IMR-90 (cell line): ENCODE measurements around the gene SLIT3. TPM values are rescaled to one million over a fixed set of nuclear protein-coding genes. Genes with fewer than 3 reads are reported as not detected.

Source experiments
- ATAC-seq: fragments of 200-7000 bp; cut with Tn5 transposase; 2 replicates; pipeline ENCODE4 v1.9.1; 2020; ENCODE audit warnings: low read depth, mild to moderate bottlenecking, moderate library complexity
- BruUV-seq: library from RNA; stranded (reverse); fragments of 400-500 nt; replicated peaks from 2 replicates; lab custom pipeline; 2021; lab: Mats Ljungman, UMichigan
- CTCF ChIA-PET: fragments of 300-600 bp; formaldehyde crosslinking; extraction: SDS; loops from one replicate; lab custom pipeline; 2021; ENCODE audit warnings: antibody characterized with exemption; lab: Yijun Ruan, JAX
- POLR2A ChIA-PET: fragments of 300-600 bp; sonication (Branson Sonifier 250); formaldehyde crosslinking; loops from one replicate; lab custom pipeline; 2022; ENCODE audit warnings: antibody characterized with exemption; ENCODE audit not compliant: unreplicated experiment; lab: Charles Lee
- DNase-seq: peaks from one replicate; pipeline ENCODE4 v3.0.0; 2013
- H2AFZ ChIP-seq: replicated peaks from 2 replicates; pipeline ENCODE3; 2013; ENCODE audit warnings: low read length, mild to moderate bottlenecking; ENCODE audit not compliant: poor library complexity
- H2AK5ac ChIP-seq: 2 replicates; pipeline ENCODE4 v1.6.1; 2013; ENCODE audit warnings: low read depth, low read length, inconsistent platforms
- H2AK9ac ChIP-seq: replicated peaks from 2 replicates; pipeline ENCODE3; 2013; ENCODE audit warnings: mild to moderate bottlenecking, low read depth, low read length, moderate library complexity; ENCODE audit not compliant: poor library complexity
- H2BK120ac ChIP-seq: 2 replicates; pipeline ENCODE4 v1.6.1; 2013; ENCODE audit warnings: low read depth, low read length, inconsistent platforms
- H2BK15ac ChIP-seq: 3 replicates; pipeline ENCODE4 v1.6.1; 2013; ENCODE audit warnings: low read depth, low read length, inconsistent platforms
- H2BK20ac ChIP-seq: 2 replicates; pipeline ENCODE4 v1.6.1; 2013; ENCODE audit warnings: low read depth, mild to moderate bottlenecking, inconsistent platforms, low read length, moderate library complexity
- H2BK5ac ChIP-seq: 2 replicates; pipeline ENCODE4 v1.6.1; 2013; ENCODE audit warnings: mild to moderate bottlenecking, low read depth, low read length, inconsistent platforms; ENCODE audit not compliant: poor library complexity, severe bottlenecking
- H3K14ac ChIP-seq: replicated peaks from 2 replicates; pipeline ENCODE4 v1.6.1; 2013; ENCODE audit warnings: low read depth, low read length, inconsistent platforms
- H3K18ac ChIP-seq: 2 replicates; pipeline ENCODE4 v1.6.1; 2013; ENCODE audit warnings: low read depth, low read length, control low read depth
- H3K23ac ChIP-seq: 2 replicates; pipeline ENCODE4 v1.6.1; 2013; ENCODE audit warnings: low read depth, low read length, inconsistent platforms
- H3K27ac ChIP-seq: 2 replicates; pipeline ENCODE4 v1.5.1; 2013; ENCODE audit warnings: mild to moderate bottlenecking, control low read depth, low read length; ENCODE audit not compliant: insufficient read depth
- H3K27me3 ChIP-seq: 2 replicates; pipeline ENCODE4 v1.6.1; 2013; ENCODE audit warnings: low read length; ENCODE audit not compliant: control insufficient read depth, insufficient read depth
- H3K36me3 ChIP-seq: 2 replicates; pipeline ENCODE4 v1.6.1; 2013; ENCODE audit warnings: low read length, mixed read lengths; ENCODE audit not compliant: control insufficient read depth, insufficient read depth
- H3K4ac ChIP-seq: 2 replicates; pipeline ENCODE4 v1.6.1; 2013; ENCODE audit warnings: low read depth, low read length, inconsistent platforms
- H3K4me1 ChIP-seq: 2 replicates; pipeline ENCODE4 v1.6.1; 2013; ENCODE audit warnings: low read length, mixed read lengths; ENCODE audit not compliant: control insufficient read depth, insufficient read depth
- H3K4me2 ChIP-seq: 2 replicates; pipeline ENCODE4 v1.6.1; 2013; ENCODE audit warnings: low read depth, mild to moderate bottlenecking, control low read depth, low read length, moderate library complexity
- H3K4me3 ChIP-seq: 2 replicates; pipeline ENCODE4 v1.5.1; 2013; ENCODE audit warnings: low read depth, mild to moderate bottlenecking, control low read depth, low read length, moderate library complexity; ENCODE audit not compliant: insufficient read depth
- H3K56ac ChIP-seq: 2 replicates; pipeline ENCODE4 v1.6.1; 2013; ENCODE audit warnings: low read length, inconsistent platforms; ENCODE audit not compliant: insufficient read depth; ENCODE audit errors: extremely low read depth
- H3K79me1 ChIP-seq, 2 experiments: 2 replicates each; pipeline ENCODE4 v1.6.1; 2013; ENCODE audit warnings: low read length in 2 of 2, inconsistent platforms in 1 of 2, low read depth in 1 of 2
- H3K9ac ChIP-seq: 2 replicates; pipeline ENCODE4 v1.6.1; 2013; ENCODE audit warnings: low read depth, low read length, control low read depth
- H3K9me1 ChIP-seq: 2 replicates; pipeline ENCODE4 v1.6.1; 2013; ENCODE audit warnings: low read length, inconsistent platforms; ENCODE audit not compliant: insufficient read depth
- H3K9me3 ChIP-seq: 2 replicates; pipeline ENCODE4 v1.6.1; 2013; ENCODE audit warnings: low read length; ENCODE audit not compliant: control insufficient read depth, insufficient read depth
- H4K20me1 ChIP-seq: 2 replicates; pipeline ENCODE4 v1.6.1; 2013; ENCODE audit warnings: low read length, inconsistent platforms; ENCODE audit not compliant: insufficient read depth
- H4K5ac ChIP-seq: 2 replicates; pipeline ENCODE4 v1.6.1; 2013; ENCODE audit warnings: mild to moderate bottlenecking, low read depth, low read length, control low read depth
- H4K8ac ChIP-seq, 2 experiments: 2 replicates each; pipeline ENCODE4 v1.6.1; 2013; ENCODE audit warnings: low read depth in 2 of 2, low read length in 2 of 2, control low read depth in 1 of 2, inconsistent platforms in 1 of 2
- H4K91ac ChIP-seq: 2 replicates; pipeline ENCODE4 v1.6.1; 2013; ENCODE audit warnings: low read depth, low read length, inconsistent platforms; ENCODE audit not compliant: insufficient read depth
- CEBPB ChIP-seq: IDR thresholded peaks from 2 replicates; pipeline ENCODE4 v1.6.1; 2012; ENCODE audit warnings: low read depth, low read length, improper control_type of control experiment
- CHD1 ChIP-seq: IDR thresholded peaks from 2 replicates; pipeline ENCODE4 v1.6.1; 2012; ENCODE audit warnings: low read depth, low read length, improper control_type of control experiment
- CTCF ChIP-seq: conservative IDR thresholded peaks from 2 replicates; pipeline ENCODE4 v1.5.1; 2012; ENCODE audit warnings: mild to moderate bottlenecking, low read depth, low read length, improper control_type of control experiment
- FOS ChIP-seq: fragments of 150-350 bp; IDR thresholded peaks from 2 replicates; pipeline ENCODE4 v1.6.1; 2016; ENCODE audit warnings: low read depth, low read length
- MAFK ChIP-seq: IDR thresholded peaks from 2 replicates; pipeline ENCODE4 v1.6.1; 2012; ENCODE audit warnings: low read depth, low read length, improper control_type of control experiment
- MXI1 ChIP-seq: IDR thresholded peaks from 2 replicates; pipeline ENCODE4 v1.6.1; 2012; ENCODE audit warnings: low read depth, mild to moderate bottlenecking, low read length, moderate library complexity, borderline replicate concordance
- POLR2A ChIP-seq: IDR thresholded peaks from 2 replicates; pipeline ENCODE4 v1.6.1; 2012; ENCODE audit warnings: mild to moderate bottlenecking, low read depth, low read length
- WGBS, 2 experiments: methylation state at CpG; one replicate each; pipeline versions ENCODE4 v1.1.5 to v1.1.7; 2013; ENCODE audit warnings: missing lambda C conversion rate in 2 of 2; ENCODE audit not compliant: insufficient read length in 1 of 2; ENCODE audit errors: extremely low coverage in 2 of 2; 5-methylcytosine and 5-hydroxymethylcytosine counted together
- dilution Hi-C: fragments of 300-500 bp; cut with HindIII; formaldehyde crosslinking; loops from one replicate; pipeline ENCODE4 v1.14.3; 2018; ENCODE audit warnings: low sequenced_read_pairs; ENCODE audit not compliant: unreplicated experiment
- in situ Hi-C: fragments of 300-500 bp; cut with MboI; formaldehyde crosslinking; loops from 3 replicates; pipeline ENCODE4 v1.14.3; 2019; ENCODE audit warnings: low sequenced_read_pairs, inconsistent platforms, mixed read lengths
- intact Hi-C: fragments of 100-400 bp; cut with micrococcal nuclease; formaldehyde crosslinking; loops from 2 replicates; pipeline ENCODE4 v1.10.0; 2022
- polyA plus RNA-seq, 3 experiments: library from polyadenylated mRNA; depleted of rRNA; stranded (reverse); fragments of >200 nt; gene quantifications; 2 replicates each; pipeline ENCODE4 v1.2.3, GENCODE V29; 2012; ENCODE audit warnings: low replicate concordance in 1 of 3
- total RNA-seq: library from RNA; depleted of rRNA; stranded (reverse); fragments of >200 nt; gene quantifications from 2 replicates; pipeline ENCODE4 v1.2.3, GENCODE V29; 2012
- TF ChIP-seq, protein P1 (sequence below): fragments of 150-350 bp; IDR thresholded peaks from 2 replicates; pipeline ENCODE4 v1.6.1; 2016; ENCODE audit warnings: low read depth, mild to moderate bottlenecking, low read length, moderate library complexity, borderline replicate concordance

SLIT3 gene
- total and polyA plus RNA-seq, 2 of the 4 experiments (the other 2 are of a cell fraction) = 0.18 to 0.50 TPM

DNA sequence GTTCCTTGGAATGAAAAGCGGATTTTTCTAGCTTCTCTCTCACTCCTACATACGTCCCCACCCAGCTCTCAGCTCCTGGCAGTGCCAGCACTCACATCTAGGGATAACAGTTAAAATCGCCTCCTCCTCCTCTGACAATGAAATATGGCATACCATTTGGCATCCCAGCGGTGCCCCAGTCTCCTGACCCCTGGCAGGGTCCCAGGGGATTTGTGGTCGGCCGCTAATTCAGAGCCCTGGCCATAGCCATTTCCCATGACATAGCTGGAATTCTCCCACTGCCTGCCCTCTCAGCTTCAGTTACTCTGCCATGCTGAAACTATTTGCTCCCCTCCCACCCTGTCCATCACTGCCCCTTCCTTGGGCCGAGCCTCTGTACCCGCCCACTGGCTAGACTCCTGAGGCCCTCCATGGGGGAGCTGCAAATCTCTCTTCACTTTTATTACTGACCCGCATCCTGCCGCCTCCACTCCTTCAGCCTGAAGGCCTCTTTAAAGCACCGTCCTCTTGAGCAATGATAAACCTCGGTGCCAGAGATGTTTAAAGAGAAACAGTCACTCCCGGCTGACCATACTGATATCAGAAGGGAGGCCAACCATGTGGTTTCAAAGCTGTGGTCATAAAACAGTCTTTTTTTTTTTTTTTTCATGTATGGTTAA is 139.8 kb downstream of the SLIT3 start:
- Histone ChIP-seq H2BK120ac (no peak overlapping the region), H4K20me1 (no peaks in the 10 kb centered on the region), H2BK20ac (no peak overlapping the region), H4K5ac (no peak overlapping the region), H4K91ac (no peak overlapping the region), H3K14ac (no peak overlapping the region), H2AFZ (no peak overlapping the region), H3K18ac (no peak overlapping the region), H2BK15ac (no peak overlapping the region), H3K23ac (no peak overlapping the region), H3K56ac (no peak overlapping the region), H3K36me3 (no peaks in the 10 kb centered on the region), H3K9ac (no peak overlapping the region), H2BK5ac (no peak overlapping the region), H2AK9ac (no peak overlapping the region), H3K4me1 (no peaks in the 10 kb centered on the region), H3K4ac (no peak overlapping the region), H3K27ac (no peak overlapping the region), H3K9me1 (no peaks in the 10 kb centered on the region), H3K4me3 (no peak overlapping the region), H2AK5ac (no peak overlapping the region), H3K4me2 (no peak overlapping the region), H3K27me3 (no peaks in the 10 kb centered on the region), H4K8ac (no peak overlapping the region), H3K79me1 (no peaks in the 10 kb centered on the region), H3K9me3 (peaks cover 9% of the 10 kb centered on the region; the same call in 1 of the 2 replicates)
- DNase-seq (peak; percentile 6), ATAC-seq (peak; percentile 24; the same call in 1 of the 2 replicates)
- ChIA-PET CTCF (interaction anchor here (0.6 kb wide), 2 partner anchors 36 to 77 kb away, joined by 3 to 5 read pairs; no protein-coding TSS in a partner anchor), POLR2A (no interaction called here)
- in situ Hi-C loops (no loop called here), intact Hi-C loops (no loop called here), dilution Hi-C loops (no loop called here)
- 3% methylated on average over 6 of the region's 13 CpGs; no CpG with 5 or more reads in 1 of the 2 experiments for WGBS, 2 experiments
- TF ChIP-seq MXI1 = no peak
- TF ChIP-seq CHD1 = no peak
- TF ChIP-seq, protein P1, sequence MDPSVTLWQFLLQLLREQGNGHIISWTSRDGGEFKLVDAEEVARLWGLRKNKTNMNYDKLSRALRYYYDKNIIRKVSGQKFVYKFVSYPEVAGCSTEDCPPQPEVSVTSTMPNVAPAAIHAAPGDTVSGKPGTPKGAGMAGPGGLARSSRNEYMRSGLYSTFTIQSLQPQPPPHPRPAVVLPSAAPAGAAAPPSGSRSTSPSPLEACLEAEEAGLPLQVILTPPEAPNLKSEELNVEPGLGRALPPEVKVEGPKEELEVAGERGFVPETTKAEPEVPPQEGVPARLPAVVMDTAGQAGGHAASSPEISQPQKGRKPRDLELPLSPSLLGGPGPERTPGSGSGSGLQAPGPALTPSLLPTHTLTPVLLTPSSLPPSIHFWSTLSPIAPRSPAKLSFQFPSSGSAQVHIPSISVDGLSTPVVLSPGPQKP = no peak
- no peak for TF ChIP-seq POLR2A
- TF ChIP-seq CEBPB = no peak
- no peak for TF ChIP-seq MAFK
- no peak for TF ChIP-seq CTCF
- TF ChIP-seq FOS = no peak
- BruUV-seq = no TSS peak
